ENCODE measurements around the gene RTN4.
"Not testable (repeated sequence)": the region's sequence is repeated elsewhere in the genome, so short reads cannot be mapped to it uniquely, and the experiment has no call there.

Gene RTN4

DNA sequence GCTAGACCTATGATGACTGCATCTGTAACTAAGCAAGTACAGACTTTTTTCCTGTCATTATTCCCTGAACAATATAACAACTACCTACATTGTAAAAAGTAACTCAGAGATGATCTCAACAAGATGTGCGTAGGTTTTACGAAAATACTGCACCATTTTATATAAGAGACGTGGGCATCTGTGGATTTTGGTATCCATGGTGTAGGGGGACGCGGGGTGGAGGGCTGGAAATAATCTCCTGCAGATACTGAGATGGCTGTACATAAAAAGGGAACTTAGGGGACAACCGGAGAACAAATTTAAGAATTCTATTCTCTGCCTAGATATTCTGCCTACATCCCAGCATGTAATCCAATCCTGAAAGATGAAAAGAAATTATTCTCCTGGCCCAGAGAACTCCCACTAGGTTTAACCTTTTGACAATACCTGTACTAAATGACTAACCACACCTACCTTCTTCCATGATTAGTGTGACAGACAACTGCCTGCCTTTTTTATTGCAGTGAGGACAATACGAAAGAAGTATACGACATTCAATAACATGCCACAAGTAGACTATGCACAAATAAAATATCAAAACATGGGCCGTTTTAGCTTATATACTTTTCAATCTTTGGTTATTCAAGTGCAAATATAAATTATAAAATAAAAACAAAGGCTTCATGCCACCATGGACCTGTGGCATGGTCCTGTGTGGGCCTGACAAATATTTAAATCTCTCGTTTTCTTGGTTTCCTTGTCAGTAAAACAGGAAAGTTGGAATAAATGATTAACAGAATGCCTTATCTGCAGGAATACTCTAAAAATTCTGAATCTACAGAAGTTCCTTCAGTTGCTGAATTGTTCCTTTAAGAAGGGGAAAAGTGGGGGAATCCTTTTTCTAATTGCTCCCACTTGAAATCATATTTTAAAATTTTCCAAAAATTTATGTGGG is 46.3 kb downstream of the RTN4 start:
- no peak for DNase-seq

GRCh38 chr2:55001716-55002115 is 48.5 kb downstream of the RTN4 start:
- no peak for DNase-seq

DNA sequence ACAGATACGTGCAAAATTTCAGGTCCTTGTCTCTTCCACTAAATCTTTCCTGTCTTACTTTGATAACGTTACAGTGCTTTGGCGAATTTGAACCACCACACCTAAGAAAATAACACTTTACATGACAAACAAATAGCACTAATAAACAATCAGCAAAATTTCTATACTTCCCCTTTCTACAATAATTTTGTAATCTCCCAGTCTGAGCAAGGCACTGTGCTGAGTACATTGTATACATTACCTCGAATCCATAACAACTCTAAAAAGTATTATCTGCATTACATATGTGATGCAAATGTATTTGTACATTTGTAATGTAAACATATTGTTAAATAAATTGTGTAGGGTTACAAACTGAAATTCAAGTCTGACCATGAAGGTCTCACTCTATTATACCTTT is 49.9 kb downstream of the RTN4 start:
- DNase-seq, result no peak

GRCh38 chr2:54999182-54999581 is 51.1 kb downstream of the RTN4 start:
- no peak for DNase-seq

- no peak for DNase-seq
Measured at GRCh38 chr2:54997826-54998225, 52.4 kb downstream of the RTN4 start.

DNA sequence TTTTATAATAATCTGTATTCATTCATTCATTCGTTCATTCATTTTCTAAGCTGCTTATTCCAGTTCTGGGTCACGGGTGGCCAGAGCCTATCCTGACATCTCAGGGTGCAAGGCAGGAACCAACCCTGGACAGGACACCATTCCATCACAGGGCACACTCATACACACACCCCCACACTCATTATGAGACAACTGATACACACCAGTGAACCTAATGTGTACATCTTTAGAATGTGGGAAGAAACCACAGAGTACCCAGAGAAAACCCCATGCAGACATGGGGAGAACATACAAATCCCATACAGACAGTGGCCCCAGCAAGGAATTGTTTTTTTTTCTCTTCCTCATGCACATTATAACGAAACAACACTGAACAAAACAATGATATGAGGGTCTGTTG is 54.7 kb downstream of the RTN4 start:
- DNase-seq, result no peak

DNA sequence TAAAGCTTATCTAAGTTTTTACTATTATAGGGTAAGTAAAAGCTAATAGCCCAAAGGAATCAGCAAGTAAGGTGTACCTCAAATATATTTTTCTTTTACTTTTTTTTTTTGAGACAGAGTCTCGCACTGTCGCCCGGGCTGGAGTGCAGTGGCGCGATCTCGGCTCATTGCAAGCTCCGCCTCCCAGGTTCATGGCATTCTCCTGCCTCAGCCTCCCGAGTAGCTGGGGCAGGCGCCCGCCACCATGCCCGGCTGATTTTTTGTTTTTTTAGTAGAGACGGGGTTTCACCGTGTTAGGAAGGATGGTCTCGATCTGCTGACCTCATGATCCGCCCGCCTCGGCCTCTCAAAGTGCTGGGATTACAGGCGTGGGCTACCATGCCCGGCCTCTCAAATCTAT is 59.6 kb downstream of the RTN4 start:
- DNase-seq, result not testable (repeated sequence)

- DNase-seq, result no peak
Measured at GRCh38 chr2:54988612-54989011, 61.6 kb downstream of the RTN4 start.

DNA sequence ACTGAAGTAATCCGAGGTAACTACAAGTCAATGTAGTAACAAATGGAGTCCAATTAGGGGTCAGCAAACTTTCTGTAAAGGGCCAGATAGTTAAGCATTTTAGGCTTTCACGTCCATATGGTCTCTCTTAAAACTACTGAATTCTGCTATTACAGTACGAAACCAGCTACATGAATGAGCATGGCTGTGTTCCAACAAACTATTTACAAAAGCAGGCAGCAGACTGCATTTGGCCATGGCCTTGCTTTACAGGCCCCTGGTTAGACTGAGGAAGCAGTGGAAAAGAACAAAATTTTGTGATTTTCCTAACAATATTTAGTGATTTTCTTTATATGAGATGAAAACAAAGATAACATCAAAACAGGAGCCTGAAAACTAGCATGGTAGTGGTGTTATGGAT is 64.0 kb downstream of the RTN4 start:
- DNase-seq, result no peak

DNA sequence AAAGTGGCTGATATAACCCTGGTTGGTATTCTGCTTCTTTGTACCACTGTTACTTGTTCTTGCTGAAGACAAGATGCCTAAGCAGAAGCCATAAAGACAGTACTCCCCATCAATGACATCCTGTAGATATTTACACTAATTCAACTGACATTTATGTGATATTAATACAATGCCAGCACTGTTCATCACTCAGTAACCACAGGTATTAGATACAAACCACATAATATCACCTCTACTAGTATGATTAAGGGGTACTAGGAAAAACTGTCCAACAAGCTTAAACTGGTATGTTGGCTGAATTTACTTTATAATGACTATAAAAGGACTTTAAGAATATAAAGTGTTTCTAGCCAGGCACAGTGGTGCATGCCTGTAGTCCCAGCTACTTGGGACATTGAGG is 65.8 kb downstream of the RTN4 start:
- DNase-seq, result no peak

DNA sequence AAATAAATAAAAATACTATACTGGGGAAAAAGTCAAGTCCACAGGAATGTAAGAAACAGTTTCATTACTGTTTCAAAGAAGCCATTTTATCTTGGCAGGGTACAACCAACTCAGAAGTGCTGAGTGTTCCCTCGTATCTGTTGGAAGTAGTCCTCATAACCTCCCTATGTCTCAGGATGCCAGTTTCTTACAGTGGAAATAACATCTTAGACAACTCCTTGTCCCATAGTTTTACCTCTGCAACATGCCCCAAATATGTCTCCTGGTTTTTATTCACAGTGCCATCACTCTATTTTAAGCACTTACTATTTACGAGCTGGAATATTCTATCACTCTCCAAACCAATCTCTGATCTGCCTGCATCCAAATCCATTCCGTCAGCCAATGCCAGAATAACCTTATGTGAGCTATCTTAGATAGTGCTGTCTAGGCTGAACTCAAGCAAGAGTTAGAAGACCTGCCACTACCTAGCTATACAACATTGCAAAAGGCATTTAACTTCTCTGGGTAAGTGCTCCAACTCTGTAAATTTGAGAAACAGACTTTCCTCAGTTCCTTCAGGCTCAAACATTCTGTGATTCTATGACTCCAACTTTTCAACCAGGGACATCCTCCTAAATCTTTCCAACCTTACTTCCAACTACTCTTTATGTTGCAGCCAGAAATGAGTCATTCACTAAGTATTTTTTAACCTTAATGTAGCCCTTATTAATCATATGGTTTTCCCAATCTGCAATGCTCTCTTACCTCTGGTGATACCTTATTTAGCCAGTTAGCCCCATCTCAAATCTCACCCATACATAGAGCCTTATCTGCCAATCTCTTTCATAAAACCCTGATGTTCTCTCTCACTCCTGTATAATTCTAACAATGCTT is 66.7 kb downstream of the RTN4 start:
- DNase-seq, result no peak

GRCh38 chr2:54981385-54981784 is 68.9 kb downstream of the RTN4 start:
- no peak for DNase-seq

DNA sequence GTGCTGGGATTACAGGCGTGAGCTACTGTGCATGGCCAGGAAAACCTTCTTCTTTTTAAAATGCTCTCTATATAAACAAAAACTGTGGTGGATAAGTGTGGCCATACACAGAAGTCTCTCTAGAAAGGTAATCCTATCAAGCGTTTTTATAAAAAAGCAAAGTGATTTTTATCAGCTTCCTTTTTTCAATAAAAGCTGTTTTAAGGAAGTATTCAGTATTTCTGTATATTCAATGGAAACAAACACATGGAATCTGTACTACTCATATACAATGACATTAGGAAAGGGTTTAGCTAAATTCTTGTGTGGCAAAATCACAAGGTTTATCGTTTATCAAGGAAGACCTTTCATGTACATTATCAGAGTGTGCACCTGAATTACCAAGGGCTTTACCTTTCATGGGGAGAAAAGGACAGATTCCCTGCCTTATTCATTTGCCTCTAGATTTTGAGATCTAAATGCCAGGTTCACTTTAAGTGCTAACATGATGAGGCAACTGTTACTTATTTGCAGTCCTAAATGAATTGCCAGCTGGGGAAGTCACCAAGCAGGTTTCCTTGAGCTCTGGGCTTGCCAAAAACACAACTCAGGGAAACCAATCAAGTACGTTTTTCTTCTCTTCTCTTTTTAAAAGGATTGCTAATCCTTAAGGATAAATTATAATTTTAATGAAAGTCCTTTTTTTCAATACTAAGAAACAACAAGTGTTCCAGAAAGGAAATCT is 70.8 kb downstream of the RTN4 start:
- no peak for DNase-seq

GRCh38 chr2:54977149-54977548 is 73.1 kb downstream of the RTN4 start:
- DNase-seq, result no peak

DNA sequence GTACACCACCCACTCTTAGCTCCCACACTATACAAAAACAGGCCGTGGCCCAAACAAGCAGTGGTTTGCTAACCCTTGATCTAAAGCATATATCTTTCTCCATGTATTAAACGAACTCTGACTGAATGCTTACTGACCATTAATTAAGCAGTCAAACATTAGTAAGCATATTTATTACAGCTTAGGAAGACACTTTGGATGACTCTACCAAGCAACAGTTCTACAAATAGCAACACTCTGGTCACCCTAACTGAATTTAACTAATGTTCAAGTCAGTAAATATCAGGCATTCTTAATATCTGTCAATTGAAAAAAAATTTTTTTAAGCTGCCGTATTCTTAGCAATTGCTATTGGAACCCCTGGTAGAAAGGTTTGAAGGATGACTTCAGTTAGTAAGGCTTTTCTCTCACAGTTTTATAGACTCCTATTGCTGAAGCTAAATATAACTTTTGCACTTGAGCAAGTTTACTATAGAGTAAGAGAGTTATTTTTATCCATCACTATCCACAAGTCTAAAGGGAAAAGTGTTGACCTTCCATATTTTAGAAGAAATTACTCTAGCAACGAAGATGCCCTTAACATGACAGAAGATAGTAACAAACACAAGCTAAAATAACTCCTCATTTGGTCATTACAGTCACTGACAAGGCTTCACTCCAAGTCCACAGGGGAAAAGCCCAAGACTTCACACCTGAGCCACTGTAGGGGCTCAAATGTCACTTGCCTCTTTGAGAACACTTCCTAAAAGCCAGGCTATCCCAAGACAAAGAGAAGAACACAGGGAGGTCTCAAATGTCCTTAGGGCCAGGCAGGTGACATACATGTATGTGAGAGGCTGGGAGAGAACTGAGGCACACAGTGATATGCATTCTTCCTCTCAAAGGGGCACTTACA is 74.4 kb downstream of the RTN4 start:
- no peak for DNase-seq

DNA sequence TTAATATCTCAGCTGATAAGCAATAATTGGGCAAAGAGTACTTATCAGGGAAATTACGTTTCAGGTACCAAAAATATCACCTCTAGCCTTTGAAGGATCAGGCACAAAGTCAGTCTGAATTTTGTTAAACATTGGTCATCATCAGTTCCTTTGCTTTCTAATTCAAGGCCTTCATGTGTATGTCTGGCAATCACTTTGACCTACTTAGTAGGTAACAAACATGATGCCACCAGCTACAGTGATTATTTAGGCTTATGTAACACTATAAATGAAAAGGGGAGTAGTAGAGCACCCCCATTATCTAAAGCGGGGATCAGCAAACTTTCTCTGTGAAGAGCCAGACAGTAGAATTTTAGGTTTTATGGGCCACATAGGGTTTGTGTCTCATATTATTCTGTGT is 75.1 kb downstream of the RTN4 start:
- DNase-seq, result no peak

DNA sequence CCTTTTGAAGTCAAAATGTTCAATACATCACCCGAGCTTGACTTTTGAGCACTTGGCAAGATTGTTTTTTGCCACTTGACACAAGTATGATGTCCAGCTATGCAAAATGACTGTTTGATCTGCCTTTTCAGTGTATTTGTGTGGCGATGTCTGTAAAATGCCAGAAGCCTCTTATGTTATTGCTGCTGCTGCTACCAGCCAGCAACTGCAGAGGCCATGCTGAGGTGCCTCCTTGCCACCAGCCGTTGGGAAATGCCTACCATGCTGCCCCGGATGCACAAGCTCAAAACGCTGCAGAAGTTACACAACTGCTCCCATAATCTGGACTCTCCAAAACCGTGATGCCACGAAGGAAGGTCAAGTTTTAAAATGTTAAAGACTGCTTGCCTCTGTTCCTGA is 80.3 kb downstream of the RTN4 start:
- no peak for DNase-seq

DNA sequence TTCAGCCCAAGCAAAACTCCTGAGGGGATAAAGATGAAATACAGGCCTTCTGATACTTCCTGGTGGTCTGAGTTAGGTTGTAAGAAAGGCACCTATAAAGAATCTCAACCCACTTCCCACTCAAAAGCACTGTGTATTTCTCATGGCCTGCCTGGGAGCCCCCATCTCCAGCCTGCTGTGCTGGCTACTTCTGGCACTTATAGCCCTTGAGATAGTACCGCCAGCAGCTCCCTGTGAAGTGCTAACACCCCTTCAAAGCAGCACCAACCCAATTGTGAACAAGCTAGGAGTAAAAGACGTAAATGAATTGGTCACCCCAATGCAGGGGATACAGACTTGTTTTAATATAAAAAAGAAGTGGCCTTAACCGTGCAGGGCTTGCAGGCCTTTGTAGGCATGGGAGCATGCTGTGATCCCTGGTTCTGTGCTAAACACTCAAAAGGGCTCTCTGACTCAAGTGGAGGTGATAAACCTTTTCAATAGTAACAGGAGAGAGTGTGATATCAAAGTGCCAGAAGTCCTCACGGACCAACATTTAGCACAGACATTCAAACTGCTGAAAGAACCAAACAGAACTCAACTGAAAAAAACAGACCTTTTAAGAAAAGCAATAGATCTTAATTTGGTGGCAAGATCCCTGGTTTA is 80.8 kb downstream of the RTN4 start:
- no peak for DNase-seq

DNA sequence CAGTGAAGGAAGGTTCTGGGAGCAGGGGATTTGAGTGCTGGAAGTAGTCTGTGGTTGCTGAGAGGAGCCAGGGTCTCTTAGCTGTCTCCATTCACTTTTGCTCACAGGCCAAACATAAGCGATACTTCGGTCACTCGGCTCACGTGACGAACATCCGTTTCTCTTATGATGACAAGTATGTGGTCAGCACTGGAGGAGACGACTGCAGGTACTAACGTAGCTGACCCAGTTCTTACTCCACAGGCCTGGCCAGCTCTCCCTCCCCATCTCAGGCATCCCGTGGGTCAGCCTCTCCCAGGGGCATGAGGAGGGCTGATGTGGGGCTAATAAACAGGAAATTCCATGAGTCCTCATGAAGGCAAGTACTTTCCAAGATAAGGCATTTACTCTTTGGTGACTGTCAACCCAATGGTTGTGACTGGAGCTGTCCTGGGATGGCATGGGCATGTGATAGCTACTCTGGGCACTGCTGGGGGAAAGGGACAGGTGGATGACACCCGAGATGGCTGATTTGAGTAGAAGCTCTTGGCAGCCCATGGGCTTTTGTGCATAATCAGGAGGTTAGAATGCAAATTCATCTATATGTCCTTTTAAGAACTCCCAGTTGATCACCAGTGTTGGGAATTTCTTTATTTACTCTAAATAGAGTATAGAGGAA is 81.6 kb downstream of the RTN4 start:
- DNase-seq, result no peak

- no peak for DNase-seq
Measured at GRCh38 chr2:54967759-54968365, 82.4 kb downstream of the RTN4 start.

GRCh38 chr2:54967269-54967668 is 83.0 kb downstream of the RTN4 start:
- DNase-seq, result no peak

Measured in SIG-M5 (cell line).